ENCODE measurements around the gene BTG4. TPM values are rescaled to one million over a fixed set of nuclear protein-coding genes. Genes with fewer than 3 reads are reported as not detected.

BTG4 gene
- total RNA-seq, 1 donor from 2014 or later: not detected

GRCh38 chr11:111522426-111522825 lies 10.2 kb upstream of the BTG4 start:
- H3K9me3 Mint-ChIP-seq: no peaks in the 10 kb centered on the region
- no peak for DNase-seq (ENCODE audit: low read depth, low spot score)
- no peak overlapping the region for H3K27ac Mint-ChIP-seq (ENCODE audit: unreplicated experiment)
- peaks cover 8% of the 10 kb centered on the region for H3K4me1 Mint-ChIP-seq
- no peak overlapping the region for H3K4me3 Mint-ChIP-seq
- H3K36me3 Mint-ChIP-seq (ENCODE audit: low read depth): no peaks in the 10 kb centered on the region
- TF ChIP-seq, protein P1, sequence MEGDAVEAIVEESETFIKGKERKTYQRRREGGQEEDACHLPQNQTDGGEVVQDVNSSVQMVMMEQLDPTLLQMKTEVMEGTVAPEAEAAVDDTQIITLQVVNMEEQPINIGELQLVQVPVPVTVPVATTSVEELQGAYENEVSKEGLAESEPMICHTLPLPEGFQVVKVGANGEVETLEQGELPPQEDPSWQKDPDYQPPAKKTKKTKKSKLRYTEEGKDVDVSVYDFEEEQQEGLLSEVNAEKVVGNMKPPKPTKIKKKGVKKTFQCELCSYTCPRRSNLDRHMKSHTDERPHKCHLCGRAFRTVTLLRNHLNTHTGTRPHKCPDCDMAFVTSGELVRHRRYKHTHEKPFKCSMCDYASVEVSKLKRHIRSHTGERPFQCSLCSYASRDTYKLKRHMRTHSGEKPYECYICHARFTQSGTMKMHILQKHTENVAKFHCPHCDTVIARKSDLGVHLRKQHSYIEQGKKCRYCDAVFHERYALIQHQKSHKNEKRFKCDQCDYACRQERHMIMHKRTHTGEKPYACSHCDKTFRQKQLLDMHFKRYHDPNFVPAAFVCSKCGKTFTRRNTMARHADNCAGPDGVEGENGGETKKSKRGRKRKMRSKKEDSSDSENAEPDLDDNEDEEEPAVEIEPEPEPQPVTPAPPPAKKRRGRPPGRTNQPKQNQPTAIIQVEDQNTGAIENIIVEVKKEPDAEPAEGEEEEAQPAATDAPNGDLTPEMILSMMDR (conservative IDR thresholded peaks at IDR 0.05): no peak
- H3K27me3 Mint-ChIP-seq (ENCODE audit: low read depth): peaks cover 4% of the 10 kb centered on the region

- TF ChIP-seq, protein P1 (conservative IDR thresholded peaks at IDR 0.05): no peak
- no peak for DNase-seq (ENCODE audit: low read depth, low spot score)
- Mint-ChIP-seq H3K27me3 (ENCODE audit: low read depth) (peaks cover 4% of the 10 kb centered on the region), H3K27ac (ENCODE audit: unreplicated experiment) (no peak overlapping the region), H3K36me3 (ENCODE audit: low read depth) (no peaks in the 10 kb centered on the region), H3K9me3 (no peaks in the 10 kb centered on the region), H3K4me3 (no peak overlapping the region), H3K4me1 (peaks cover 3% of the 10 kb centered on the region)
These were observed 8.9 kb upstream of the BTG4 start for GRCh38 chr11:111521135-111521534.

DNA sequence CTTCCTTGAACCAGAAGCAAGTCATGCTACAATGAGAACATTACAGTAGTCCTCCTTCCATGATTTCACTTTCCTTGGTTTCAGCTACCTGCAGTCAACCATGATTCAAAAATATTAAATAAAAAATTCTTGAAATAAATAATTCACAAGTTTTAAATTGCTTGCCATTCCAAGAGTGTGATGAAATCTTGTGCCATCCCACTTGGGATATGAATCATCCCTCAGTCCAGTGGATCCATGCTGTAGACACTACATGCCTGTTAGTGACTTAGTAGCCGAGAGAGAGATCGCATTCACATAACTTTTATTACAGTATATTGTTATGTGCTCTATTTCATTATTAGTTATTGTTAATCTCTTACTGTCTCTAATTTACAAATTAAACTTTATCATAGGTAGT lies 8.4 kb upstream of the BTG4 start:
- H3K27ac Mint-ChIP-seq (ENCODE audit: unreplicated experiment): no peak overlapping the region
- peaks cover 4% of the 10 kb centered on the region for H3K27me3 Mint-ChIP-seq (ENCODE audit: low read depth)
- no peaks in the 10 kb centered on the region for H3K9me3 Mint-ChIP-seq
- H3K36me3 Mint-ChIP-seq (ENCODE audit: low read depth): no peaks in the 10 kb centered on the region
- DNase-seq (ENCODE audit: low read depth, low spot score): no peak
- no peak overlapping the region for H3K4me3 Mint-ChIP-seq
- TF ChIP-seq, protein P1 (conservative IDR thresholded peaks at IDR 0.05): no peak
- H3K4me1 Mint-ChIP-seq: no peaks in the 10 kb centered on the region

DNA sequence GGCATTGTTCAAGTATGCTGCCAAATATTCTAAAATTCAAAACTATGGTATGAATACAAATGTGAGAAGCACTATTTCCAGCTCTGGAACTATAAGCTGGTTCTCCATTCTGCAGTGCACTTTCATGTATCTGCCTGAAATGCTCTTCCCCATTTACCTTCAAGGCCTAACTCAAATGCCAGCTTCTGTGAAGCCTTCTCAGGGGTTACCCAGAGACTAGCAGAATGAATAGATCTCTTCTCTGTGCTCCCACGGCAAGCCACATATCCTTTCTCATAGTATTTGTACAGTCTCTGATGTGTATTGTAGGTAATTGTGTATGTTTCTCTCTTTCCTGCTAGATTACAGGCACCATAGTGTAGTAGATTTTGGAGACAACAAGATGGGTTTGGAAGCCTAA lies 6.5 kb upstream of the BTG4 start:
- no peak for DNase-seq (ENCODE audit: low read depth, low spot score)
- Mint-ChIP-seq H3K9me3 (no peaks in the 10 kb centered on the region), H3K4me1 (peaks cover 3% of the 10 kb centered on the region), H3K27me3 (ENCODE audit: low read depth) (peaks cover 23% of the 10 kb centered on the region), H3K36me3 (ENCODE audit: low read depth) (no peaks in the 10 kb centered on the region), H3K27ac (ENCODE audit: unreplicated experiment) (no peak overlapping the region), H3K4me3 (no peak overlapping the region)
- TF ChIP-seq, protein P1 (conservative IDR thresholded peaks at IDR 0.05): no peak

DNA sequence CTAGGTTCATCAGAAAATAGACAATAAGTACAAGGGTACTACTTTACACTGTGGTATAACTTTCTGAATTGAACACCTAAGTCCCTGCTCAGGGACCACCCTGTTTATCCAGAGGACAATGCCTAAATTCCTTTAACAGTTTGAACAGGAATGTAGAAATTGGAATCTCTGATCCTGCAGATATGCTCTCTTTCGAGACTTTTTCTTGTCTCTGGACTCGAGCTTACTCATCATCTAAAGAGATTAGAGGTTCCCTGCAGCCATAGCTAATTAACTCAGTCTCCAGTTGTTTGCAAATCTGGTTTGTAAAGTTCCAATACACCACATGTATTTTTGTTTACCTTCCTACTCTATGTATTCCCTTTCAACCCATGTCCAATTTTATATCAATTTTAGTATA lies 3.4 kb upstream of the BTG4 start:
- Mint-ChIP-seq H3K4me3 (no peak overlapping the region), H3K4me1 (peaks cover 8% of the 10 kb centered on the region), H3K27ac (ENCODE audit: unreplicated experiment) (no peak overlapping the region), H3K9me3 (no peaks in the 10 kb centered on the region), H3K27me3 (ENCODE audit: low read depth) (peaks cover 51% of the 10 kb centered on the region), H3K36me3 (ENCODE audit: low read depth) (no peaks in the 10 kb centered on the region)
- no peak for DNase-seq (ENCODE audit: low read depth, low spot score)
- TF ChIP-seq, protein P1 (conservative IDR thresholded peaks at IDR 0.05): no peak
